ENCODE measurements around the gene FLOT1. TPM values are rescaled to one million over a fixed set of nuclear protein-coding genes. Genes with fewer than 3 reads are reported as not detected.

The FLOT1 gene
- polyA plus RNA-seq, 2 of the 4 experiments (the other 2 are of a cell fraction): 89.7 to 135 TPM

GRCh38 chr6:30719791-30720737, 22.4 kb downstream of the FLOT1 start, which contains the start of gene TUBB (continued):
- TF ChIP-seq FOXS1 (CRISPR knock-in tag; IDR thresholded peaks at IDR 0.05) (no peak), PBX3 (IDR thresholded peaks at IDR 0.05) (no peak), MAZ (IDR thresholded peaks at IDR 0.05; ENCODE audit: borderline replicate concordance, low read depth, low read length) (no peak), MYC (IDR thresholded peaks at IDR 0.05; ENCODE audit: borderline replicate concordance, low read length) (peak; percentile 56; the same call in 1 of the 2 replicates), POLR2A (IDR thresholded peaks at IDR 0.05; ENCODE audit: low read length) (peak; percentile 69), CBX8 (IDR thresholded peaks at IDR 0.05) (no peak), HOXB5 (CRISPR knock-in tag; IDR thresholded peaks at IDR 0.05) (no peak), MAFK (IDR thresholded peaks at IDR 0.05; ENCODE audit: partially characterized antibody) (peak; percentile 98), EHMT2 (IDR thresholded peaks at IDR 0.05; ENCODE audit: low read depth) (no peak), HEYL (CRISPR knock-in tag; IDR thresholded peaks at IDR 0.05) (no peak), BCL3 (IDR thresholded peaks at IDR 0.05) (peak; percentile 41; the same call in 1 of the 3 replicates), CTCF (IDR thresholded peaks at IDR 0.05) (no peak), CBX2 (IDR thresholded peaks at IDR 0.05; ENCODE audit: borderline replicate concordance, low read depth) (no peak), REST (IDR thresholded peaks at IDR 0.05) (no peak), HOXB13 (CRISPR knock-in tag; IDR thresholded peaks at IDR 0.05; ENCODE audit: low read depth) (no peak), EHF (CRISPR knock-in tag; IDR thresholded peaks at IDR 0.05) (no peak), HES2 (IDR thresholded peaks at IDR 0.05) (no peak), HMGXB4 (CRISPR knock-in tag; IDR thresholded peaks at IDR 0.05; ENCODE audit: borderline replicate concordance) (no peak), GATA3 (IDR thresholded peaks at IDR 0.05; ENCODE audit: borderline replicate concordance) (no peak), ZFP36 (IDR thresholded peaks at IDR 0.05; ENCODE audit: borderline replicate concordance, partially characterized antibody) (no peak), ATOH8 (CRISPR knock-in tag; IDR thresholded peaks at IDR 0.05; ENCODE audit: low read depth) (no peak), TFCP2L1 (CRISPR knock-in tag; IDR thresholded peaks at IDR 0.05) (no peak), RFX5 (IDR thresholded peaks at IDR 0.05) (no peak), CEBPB (IDR thresholded peaks at IDR 0.05) (peak in 1 of 2 experiments; percentile 33; a peak in 2 of 4 replicates)

All from A549 (cell line).